HepG2 (cell line): ENCODE results near the gene DNAJC1. TPM values are rescaled to one million over a fixed set of nuclear protein-coding genes. Genes with fewer than 3 reads are reported as not detected.

Experiments
- ATAC-seq: fragments of 200-7000 bp; cut with Tn5 transposase; 3 replicates; pipeline ENCODE4 v1.9.1; 2020; ENCODE audit warnings: mild to moderate bottlenecking, moderate library complexity
- BruUV-seq: library from RNA; stranded (reverse); fragments of 400-500 nt; replicated peaks from 2 replicates; lab custom pipeline; 2021; lab: Mats Ljungman, UMichigan
- CTCF ChIA-PET: fragments of 300-600 bp; formaldehyde crosslinking; extraction: SDS; loops from one replicate; lab custom pipeline; 2021; ENCODE audit warnings: low total read pairs, inconsistent platforms, low intra/inter-chr PET ratio; lab: Yijun Ruan, JAX
- POLR2A ChIA-PET: fragments of 350-600 bp; sonication (Branson Sonifier 250); formaldehyde crosslinking; loops from one replicate; lab custom pipeline; 2020; ENCODE audit warnings: antibody characterized with exemption, inconsistent platforms; lab: Yijun Ruan, JAX
- DNase-seq: peaks from one replicate; pipeline ENCODE4 v3.0.0-alpha.2; 2015; ENCODE audit warnings: low spot score
- FAIRE-seq: peaks from 3 replicates; lab custom pipeline; 2011; peaks lifted over from hg19 to GRCh38; lab: Jason Lieb, UNC
- H2AFZ ChIP-seq: one replicate; pipeline ENCODE4 v1.6.1; 2011; ENCODE audit warnings: low read length, inconsistent platforms
- H3K27ac ChIP-seq: fragments of 300-600 bp; 3 replicates; pipeline ENCODE4 v1.8.0; 2011; ENCODE audit warnings: mixed run types, mild to moderate bottlenecking, mixed read lengths, low read length, inconsistent platforms; ENCODE audit not compliant: insufficient read depth; ENCODE audit errors: extremely low read length
- H3K27me3 ChIP-seq, 2 experiments: fragments of 200-600 bp in 1 of 2; 2 replicates in 1 of 2; 3 replicates in 1 of 2; pipeline versions ENCODE4 v1.6.0 to v1.8.0; 2011; ENCODE audit warnings: low read length in 2 of 2, mild to moderate bottlenecking in 2 of 2, moderate library complexity in 2 of 2, inconsistent platforms in 1 of 2; ENCODE audit not compliant: insufficient read depth in 2 of 2, control insufficient read depth in 1 of 2
- H3K36me3 ChIP-seq, 2 experiments: fragments of 200-600 bp in 1 of 2; replicated peaks in 1 of 2; 2 replicates in 1 of 2; 3 replicates in 1 of 2; pipeline versions ENCODE4 v1.5.1 to v1.8.0; 2011; ENCODE audit warnings: low read length in 2 of 2, inconsistent platforms in 1 of 2; ENCODE audit not compliant: insufficient read depth in 2 of 2, control insufficient read depth in 1 of 2
- H3K4me1 ChIP-seq: 2 replicates; pipeline ENCODE4 v1.5.1; 2012; ENCODE audit warnings: low read length, inconsistent platforms; ENCODE audit not compliant: insufficient read depth
- H3K4me2 ChIP-seq: 2 replicates; pipeline ENCODE4 v1.6.0; 2011; ENCODE audit warnings: low read depth, low read length, inconsistent platforms
- H3K4me3 ChIP-seq, 3 experiments: fragments of 200-600 bp in 1 of 3; sonication (generic), shearing (Covaris generic) in 1 of 3; replicated peaks in 1 of 3; 2 replicates each; pipeline ENCODE4 v1.5.1; 2011 to 2016; ENCODE audit warnings: low read length in 3 of 3, inconsistent platforms in 2 of 3, low read depth in 2 of 3, mild to moderate bottlenecking in 2 of 3, control low read depth in 1 of 3, mixed read lengths in 1 of 3; ENCODE audit not compliant: insufficient read depth in 1 of 3
- H3K79me2 ChIP-seq: one replicate; pipeline ENCODE4 v1.6.1; 2011; ENCODE audit warnings: low read length, inconsistent platforms; ENCODE audit not compliant: insufficient read depth
- H3K9ac ChIP-seq: 2 replicates; pipeline ENCODE4 v1.6.0; 2011; ENCODE audit warnings: mild to moderate bottlenecking, low read depth, low read length, inconsistent platforms; ENCODE audit not compliant: insufficient read depth
- H3K9me3 ChIP-seq: 2 replicates; pipeline ENCODE4 v1.5.1; 2012; ENCODE audit warnings: mild to moderate bottlenecking, low read length
- H4K20me1 ChIP-seq: 2 replicates; pipeline ENCODE4 v1.6.0; 2011; ENCODE audit warnings: inconsistent platforms, mild to moderate bottlenecking, low read length, moderate library complexity; ENCODE audit not compliant: insufficient read depth
- FOXO1 ChIP-seq: sonication (generic); formaldehyde crosslinking; IDR thresholded peaks from 2 replicates; pipeline ENCODE4 v1.4.0; 2020; ENCODE audit warnings: missing genetic modification reagents
- GLMP ChIP-seq: sonication (generic); formaldehyde crosslinking; IDR thresholded peaks from 2 replicates; pipeline ENCODE4 v1.9.0; 2021; ENCODE audit warnings: missing genetic modification reagents, mild to moderate bottlenecking, borderline replicate concordance
- STAT6 ChIP-seq: sonication (generic); formaldehyde crosslinking; IDR thresholded peaks from 2 replicates; pipeline ENCODE4 v1.4.0; 2020; ENCODE audit warnings: missing genetic modification reagents, mild to moderate bottlenecking, borderline replicate concordance
- ZMYM4 ChIP-seq: sonication (generic); formaldehyde crosslinking; IDR thresholded peaks from 2 replicates; pipeline ENCODE4 v1.8.1; 2023; ENCODE audit warnings: mild to moderate bottlenecking, missing genetic modification reagents
- ZNF317 ChIP-seq: sonication (generic); formaldehyde crosslinking; IDR thresholded peaks from 2 replicates; pipeline ENCODE4 v1.5.0; 2020; ENCODE audit warnings: mild to moderate bottlenecking, missing genetic modification reagents
- ZNF512 ChIP-seq: sonication (generic); formaldehyde crosslinking; IDR thresholded peaks from 2 replicates; pipeline ENCODE4 v1.4.0; 2020; ENCODE audit warnings: mild to moderate bottlenecking, missing genetic modification reagents
- ZNF816 ChIP-seq: sonication (generic); formaldehyde crosslinking; IDR thresholded peaks from 2 replicates; pipeline ENCODE4 v1.8.0; 2022; ENCODE audit warnings: missing genetic modification reagents, mild to moderate bottlenecking, borderline replicate concordance
- WGBS: methylation state at CpG from one replicate; pipeline ENCODE4 v1.1.6; 2017; ENCODE audit warnings: low lambda C conversion rate; 5-methylcytosine and 5-hydroxymethylcytosine counted together
- in situ Hi-C: cut with HindIII; loops from 2 replicates; pipeline ENCODE4 v1.10.0; 2017; ENCODE audit warnings: low pct_unique_long_range_greater_than_20kb; ENCODE audit not compliant: extremely low pct_ligation_motif_present
- intact Hi-C: fragments of 100-400 bp; cut with micrococcal nuclease; formaldehyde crosslinking; loops from one replicate; pipeline ENCODE4 v1.10.0; 2022; ENCODE audit not compliant: unreplicated experiment
- polyA plus RNA-seq, 8 experiments: library from polyadenylated mRNA; depleted of rRNA in 3 of 8; stranded (reverse) in 7 of 8; unstranded in 1 of 8; fragments of >200 nt; fragmentation: Illumina TruSeq in 4 of 8; extraction: Trizol in 4 of 8; gene quantifications; 2 replicates each; pipeline versions ENCODE4 v1.2.1 to v1.2.3, GENCODE V29; 2011 to 2016; ENCODE audit warnings: low read depth in 4 of 8, missing spikeins in 1 of 8, mixed read lengths in 1 of 8; ENCODE audit not compliant: insufficient read depth in 1 of 8
- total RNA-seq, 5 experiments: library from RNA; depleted of rRNA; stranded (reverse); fragments of >200 nt; fragmentation: Illumina TruSeq; extraction: Trizol; gene quantifications; 2 replicates each; pipeline ENCODE4 v1.2.3, GENCODE V29; 2016; ENCODE audit warnings: low read depth in 1 of 5

Gene DNAJC1
- total and polyA plus RNA-seq, 2 of the 13 experiments (the other 11 are each of a cell fraction or from before 2014, with no cell fraction given), result 9.9 to 16.6 TPM

- H4K20me1 ChIP-seq, result no peaks in the 10 kb centered on the region
- no TSS peak for BruUV-seq
- ATAC-seq, result no peak
- no peak overlapping the region for H3K4me2 ChIP-seq
- intact Hi-C loops, result no loop called here
- POLR2A ChIA-PET, result no interaction called here
- H3K27ac ChIP-seq, result no peak overlapping the region
- WGBS, result 77% methylated on average over 5 of the region's 5 CpGs
- no peaks in the 10 kb centered on the region for H3K9me3 ChIP-seq
- no peak for FAIRE-seq
- in situ Hi-C loops, result no loop called here
- H3K4me3 ChIP-seq, result no peak overlapping the region
- CTCF ChIA-PET, result no interaction called here
- H3K9ac ChIP-seq, result no peak overlapping the region
- no peaks in the 10 kb centered on the region for H3K27me3 ChIP-seq
- no peaks in the 10 kb centered on the region for H3K79me2 ChIP-seq
- TF ChIP-seq FOXO1 (CRISPR knock-in tag) (no peak), STAT6 (CRISPR knock-in tag) (no peak), ZNF816 (CRISPR knock-in tag) (no peak), ZMYM4 (CRISPR knock-in tag) (no peak), ZNF317 (CRISPR knock-in tag) (no peak)
- no peak overlapping the region for H2AFZ ChIP-seq
- no peaks in the 10 kb centered on the region for H3K4me1 ChIP-seq
- no peaks in the 10 kb centered on the region for H3K36me3 ChIP-seq
- DNase-seq, result no peak
Observed at GRCh38 chr10:21962358-21962757, 41.2 kb downstream of the DNAJC1 start.

GRCh38 chr10:21961847-21962246, 41.7 kb downstream of the DNAJC1 start:
- POLR2A ChIA-PET, result no interaction called here
- CTCF ChIA-PET, result no interaction called here
- in situ Hi-C loops, result no loop called here
- Histone ChIP-seq H3K79me2 (no peaks in the 10 kb centered on the region), H2AFZ (no peak overlapping the region), H3K9ac (no peak overlapping the region), H3K9me3 (no peaks in the 10 kb centered on the region), H4K20me1 (no peaks in the 10 kb centered on the region), H3K36me3 (no peaks in the 10 kb centered on the region), H3K4me1 (no peaks in the 10 kb centered on the region), H3K4me2 (no peak overlapping the region), H3K27me3 (no peaks in the 10 kb centered on the region), H3K27ac (no peak overlapping the region), H3K4me3 (no peak overlapping the region)
- no peak for DNase-seq
- intact Hi-C loops, result no loop called here
- no TSS peak for BruUV-seq
- ATAC-seq, result no peak
- FAIRE-seq, result no peak
- TF ChIP-seq ZNF512 (CRISPR knock-in tag), result no peak
- no peak for TF ChIP-seq GLMP (CRISPR knock-in tag)
